Uterus (tissue), 4 donors: ENCODE data around the gene HUWE1. TPM values are rescaled to one million over a fixed set of nuclear protein-coding genes. Genes with fewer than 3 reads are reported as not detected.

Source experiments
- DNase-seq, 2 donors: peaks; one replicate each; pipeline ENCODE4 v3.0.0-alpha.2; 2019 to 2020
- H3K27ac ChIP-seq, 2 donors: fragments of 200-600 bp; sonication (generic); 1 replicate in 1 of 2; 2 replicates in 1 of 2; pipeline ENCODE4 v1.5.1; 2016 to 2018
- H3K27me3 ChIP-seq, 2 donors: fragments of 200-600 bp; sonication (generic); one replicate each; pipeline ENCODE4 v1.5.1; 2018 to 2019; ENCODE audit warnings: control low read depth in 1 of 2
- H3K36me3 ChIP-seq, 2 donors: fragments of 200-600 bp; sonication (generic); one replicate each; pipeline ENCODE4 v1.5.1; 2019; ENCODE audit warnings: control low read depth in 1 of 2
- H3K4me1 ChIP-seq, 2 donors: fragments of 200-600 bp; sonication (generic); one replicate each; pipeline ENCODE4 v1.5.1; 2018 to 2019; ENCODE audit warnings: control low read depth in 1 of 2
- H3K4me3 ChIP-seq, 2 donors: fragments of 200-600 bp; sonication (generic); 1 replicate in 1 of 2; 2 replicates in 1 of 2; pipeline ENCODE4 v1.5.1; 2018 to 2019; ENCODE audit warnings: mild to moderate bottlenecking in 1 of 2
- H3K9me3 ChIP-seq, 2 donors: fragments of 200-600 bp; sonication (generic); one replicate each; pipeline ENCODE4 v1.5.1; 2019; ENCODE audit warnings: control low read depth in 1 of 2
- CTCF ChIP-seq, 4 experiments: fragments of 200-600 bp in 2 of 4; fragments of 450-650 bp in 2 of 4; sonication (generic) in 2 of 4; IDR thresholded peaks; one replicate each; pipeline ENCODE4 v1.5.1; 2016 to 2019; ENCODE audit warnings: antibody characterized with exemption in 4 of 4, mild to moderate bottlenecking in 2 of 4, moderate library complexity in 1 of 4
- POLR2A ChIP-seq, 2 donors: fragments of 450-650 bp; IDR thresholded peaks; one replicate each; pipeline ENCODE4 v1.6.1; 2016; ENCODE audit warnings: antibody characterized with exemption in 2 of 2, mild to moderate bottlenecking in 1 of 2, moderate library complexity in 1 of 2
- intact Hi-C: fragments of 100-400 bp; cut with DNase I; formaldehyde crosslinking; loops from one replicate; pipeline ENCODE4 v1.15.1; 2023; ENCODE audit warnings: low total_unique reads
- total RNA-seq, 4 donors: library from RNA; depleted of rRNA in 3 of 4; stranded (reverse); fragments of >200 nt in 3 of 4; gene quantifications; one replicate each; pipeline versions ENCODE4 v1.1.0 to v1.2.4, GENCODE V29; 2014 to 2023
- donor health status: DM: yes; HTN: yes; CAD: no.

Gene HUWE1
- total RNA-seq, 4 donors from 2014 or later: 47.9 to 252 (median 82.3) TPM

GRCh38 chrX:53681661-53682060, 4.9 kb downstream of the HUWE1 start:
- intact Hi-C loops: no loop called here
- H3K4me3 ChIP-seq: no peak overlapping the region
- H3K27me3 ChIP-seq: no peaks in the 10 kb centered on the region
- H3K36me3 ChIP-seq: no peaks in the 10 kb centered on the region
- no peaks in the 10 kb centered on the region for H3K4me1 ChIP-seq
- no peak overlapping the region for H3K27ac ChIP-seq
- no peak for DNase-seq
- H3K9me3 ChIP-seq: no peaks in the 10 kb centered on the region
- TF ChIP-seq CTCF (IDR thresholded peaks at IDR 0.05) (no peak), POLR2A (IDR thresholded peaks at IDR 0.05) (no peak)

- intact Hi-C loops: no loop called here
- no peak for DNase-seq
- no peak overlapping the region for H3K4me3 ChIP-seq
- no peaks in the 10 kb centered on the region for H3K27me3 ChIP-seq
- H3K36me3 ChIP-seq: no peaks in the 10 kb centered on the region
- TF ChIP-seq POLR2A (IDR thresholded peaks at IDR 0.05) (no peak), CTCF (IDR thresholded peaks at IDR 0.05) (no peak)
- no peaks in the 10 kb centered on the region for H3K4me1 ChIP-seq
- H3K9me3 ChIP-seq: no peaks in the 10 kb centered on the region
- H3K27ac ChIP-seq: no peak overlapping the region
Measured at GRCh38 chrX:53678667-53679066, 7.9 kb downstream of the HUWE1 start.

- Histone ChIP-seq H3K27ac (no peak overlapping the region), H3K4me1 (no peaks in the 10 kb centered on the region), H3K9me3 (no peaks in the 10 kb centered on the region), H3K27me3 (no peaks in the 10 kb centered on the region), H3K4me3 (no peak overlapping the region), H3K36me3 (no peaks in the 10 kb centered on the region)
- no peak for DNase-seq
- TF ChIP-seq CTCF (IDR thresholded peaks at IDR 0.05): no peak
- no peak for TF ChIP-seq POLR2A (IDR thresholded peaks at IDR 0.05)
- intact Hi-C loops: no loop called here
Measured at GRCh38 chrX:53677286-53677685, 9.2 kb downstream of the HUWE1 start.

- TF ChIP-seq POLR2A (IDR thresholded peaks at IDR 0.05) (no peak), CTCF (IDR thresholded peaks at IDR 0.05) (no peak)
- Histone ChIP-seq H3K9me3 (no peaks in the 10 kb centered on the region), H3K4me1 (no peaks in the 10 kb centered on the region), H3K36me3 (no peaks in the 10 kb centered on the region), H3K27ac (no peak overlapping the region), H3K4me3 (no peak overlapping the region), H3K27me3 (peaks cover 0 to 5% of the 10 kb centered on the region in 2 donors)
- DNase-seq: no peak
- intact Hi-C loops: no loop called here
Measured at GRCh38 chrX:53674581-53674980, 11.9 kb downstream of the HUWE1 start.

GRCh38 chrX:53669258-53669657, 17.3 kb downstream of the HUWE1 start:
- DNase-seq: no peak
- TF ChIP-seq POLR2A (IDR thresholded peaks at IDR 0.05) (no peak), CTCF (IDR thresholded peaks at IDR 0.05) (no peak)
- Histone ChIP-seq H3K4me1 (peaks cover 0 to 4% of the 10 kb centered on the region in 2 donors), H3K27ac (no peak overlapping the region), H3K27me3 (peaks cover 0 to 5% of the 10 kb centered on the region in 2 donors), H3K36me3 (no peaks in the 10 kb centered on the region), H3K9me3 (no peaks in the 10 kb centered on the region), H3K4me3 (no peak overlapping the region)
- intact Hi-C loops: no loop called here
